GM12801 (cell line): ENCODE measurements around the gene C3orf20.

Experiments used
- TF ChIP-seq, protein P1 (sequence below): IDR thresholded peaks from one replicate; pipeline ENCODE4 v1.5.1; 2011; ENCODE audit warnings: control low read depth; ENCODE audit not compliant: insufficient read length; ENCODE audit errors: extremely low read depth

C3orf20 gene

DNA sequence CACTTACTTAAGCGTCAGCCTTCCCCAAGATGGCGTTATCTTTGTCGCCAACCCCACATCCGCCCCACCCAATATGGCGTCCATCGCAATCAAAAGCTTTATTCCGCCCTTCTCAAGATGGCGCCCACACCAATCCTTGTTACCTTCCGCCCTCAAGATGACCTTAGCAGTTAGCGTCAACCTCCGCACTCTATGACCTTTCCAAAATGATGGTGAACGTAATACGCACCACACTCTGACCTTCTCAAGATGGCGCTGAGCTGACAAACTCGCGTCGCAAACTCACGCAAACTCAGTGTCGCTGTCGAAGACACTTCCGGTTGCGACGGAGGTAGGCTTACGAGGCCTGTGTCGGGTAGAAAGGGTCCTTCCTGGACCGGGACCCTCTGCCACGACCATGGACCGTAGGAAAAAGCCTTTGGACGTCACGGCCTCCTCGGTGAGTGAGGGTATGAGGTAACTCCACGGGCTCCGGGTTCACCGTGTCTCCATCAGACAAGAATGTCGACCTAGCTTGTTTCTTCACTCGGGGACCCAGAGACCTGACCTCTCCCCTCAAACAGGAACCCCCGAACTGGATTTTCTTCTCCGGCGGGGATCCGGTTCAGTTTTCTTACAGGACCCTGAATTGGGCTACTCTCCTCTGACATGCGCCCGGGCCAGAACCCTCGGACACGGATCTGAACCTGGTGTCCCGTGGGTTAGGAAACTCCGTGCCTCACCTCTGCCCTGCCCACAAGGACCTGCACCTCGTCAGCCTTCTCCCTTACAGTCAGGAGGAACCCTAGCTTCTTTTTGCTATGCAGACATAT lies 23.3 kb upstream of the C3orf20 start, which contains the start of gene CCDC174:
CCDC174 (plus strand) TSS at position 323 of the 812 bp plus-strand sequence; CDS start at position 398, 75 bp downstream.
- TF ChIP-seq, protein P1, sequence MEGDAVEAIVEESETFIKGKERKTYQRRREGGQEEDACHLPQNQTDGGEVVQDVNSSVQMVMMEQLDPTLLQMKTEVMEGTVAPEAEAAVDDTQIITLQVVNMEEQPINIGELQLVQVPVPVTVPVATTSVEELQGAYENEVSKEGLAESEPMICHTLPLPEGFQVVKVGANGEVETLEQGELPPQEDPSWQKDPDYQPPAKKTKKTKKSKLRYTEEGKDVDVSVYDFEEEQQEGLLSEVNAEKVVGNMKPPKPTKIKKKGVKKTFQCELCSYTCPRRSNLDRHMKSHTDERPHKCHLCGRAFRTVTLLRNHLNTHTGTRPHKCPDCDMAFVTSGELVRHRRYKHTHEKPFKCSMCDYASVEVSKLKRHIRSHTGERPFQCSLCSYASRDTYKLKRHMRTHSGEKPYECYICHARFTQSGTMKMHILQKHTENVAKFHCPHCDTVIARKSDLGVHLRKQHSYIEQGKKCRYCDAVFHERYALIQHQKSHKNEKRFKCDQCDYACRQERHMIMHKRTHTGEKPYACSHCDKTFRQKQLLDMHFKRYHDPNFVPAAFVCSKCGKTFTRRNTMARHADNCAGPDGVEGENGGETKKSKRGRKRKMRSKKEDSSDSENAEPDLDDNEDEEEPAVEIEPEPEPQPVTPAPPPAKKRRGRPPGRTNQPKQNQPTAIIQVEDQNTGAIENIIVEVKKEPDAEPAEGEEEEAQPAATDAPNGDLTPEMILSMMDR, result no peak

DNA sequence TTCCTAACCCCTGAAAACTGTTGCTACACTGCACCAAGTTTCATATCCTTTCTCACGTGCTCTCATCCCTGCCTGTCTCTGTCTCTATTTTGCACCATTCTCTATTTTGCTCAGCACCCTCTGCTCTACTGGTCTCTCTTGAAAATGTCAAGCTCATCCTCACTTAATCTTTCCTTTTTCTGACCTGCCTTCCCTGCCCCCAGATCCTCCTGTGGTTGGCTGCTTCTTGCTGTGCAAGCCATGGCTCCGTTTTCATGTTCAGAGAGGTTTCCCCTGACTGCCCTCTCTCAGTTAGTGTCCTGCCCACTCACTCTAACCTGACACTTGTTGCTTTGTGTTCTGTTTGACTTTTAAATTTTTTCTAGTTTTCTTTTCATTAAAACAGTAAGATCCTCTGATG lies 17.4 kb upstream of the C3orf20 start:
- TF ChIP-seq, protein P1, result no peak

DNA sequence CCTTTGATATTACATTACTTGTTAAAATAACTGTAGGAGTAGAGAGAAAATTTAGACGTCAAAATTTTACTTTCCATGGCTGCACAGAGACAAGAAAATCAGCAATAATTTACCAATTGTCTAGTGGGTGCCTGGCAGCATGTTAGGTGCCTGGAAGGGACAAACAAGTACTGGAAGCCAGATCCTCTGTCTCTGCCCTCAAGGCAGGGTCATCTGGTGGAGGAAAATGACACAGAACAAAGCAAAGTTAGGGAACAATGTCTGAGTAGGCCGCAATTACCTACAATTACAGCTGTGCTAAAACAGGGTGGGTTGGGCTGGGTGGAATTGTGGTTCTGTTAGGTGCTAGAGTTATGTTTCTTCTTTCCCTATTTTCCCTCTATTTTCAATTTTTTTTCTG lies 16.0 kb upstream of the C3orf20 start:
- TF ChIP-seq, protein P1, result no peak

DNA sequence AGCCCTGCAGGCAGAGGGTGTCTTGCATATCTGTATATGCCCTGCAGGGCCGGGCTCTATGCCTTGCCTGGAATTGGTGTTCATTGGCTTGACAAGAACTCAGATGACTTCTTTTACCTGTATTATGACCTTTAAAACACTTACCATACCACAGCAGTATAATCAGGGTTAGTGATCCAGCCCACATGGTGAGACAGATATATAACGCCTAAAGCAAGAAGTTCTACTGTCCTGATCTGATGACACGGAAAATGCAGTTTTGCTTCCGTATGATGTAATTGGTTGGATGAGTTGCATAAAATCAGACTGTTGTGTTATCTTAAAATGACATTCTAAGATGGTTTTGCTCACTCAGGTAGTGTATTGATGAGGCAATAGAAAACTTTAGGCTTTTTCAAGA lies 14.0 kb upstream of the C3orf20 start:
- TF ChIP-seq, protein P1, result no peak

DNA sequence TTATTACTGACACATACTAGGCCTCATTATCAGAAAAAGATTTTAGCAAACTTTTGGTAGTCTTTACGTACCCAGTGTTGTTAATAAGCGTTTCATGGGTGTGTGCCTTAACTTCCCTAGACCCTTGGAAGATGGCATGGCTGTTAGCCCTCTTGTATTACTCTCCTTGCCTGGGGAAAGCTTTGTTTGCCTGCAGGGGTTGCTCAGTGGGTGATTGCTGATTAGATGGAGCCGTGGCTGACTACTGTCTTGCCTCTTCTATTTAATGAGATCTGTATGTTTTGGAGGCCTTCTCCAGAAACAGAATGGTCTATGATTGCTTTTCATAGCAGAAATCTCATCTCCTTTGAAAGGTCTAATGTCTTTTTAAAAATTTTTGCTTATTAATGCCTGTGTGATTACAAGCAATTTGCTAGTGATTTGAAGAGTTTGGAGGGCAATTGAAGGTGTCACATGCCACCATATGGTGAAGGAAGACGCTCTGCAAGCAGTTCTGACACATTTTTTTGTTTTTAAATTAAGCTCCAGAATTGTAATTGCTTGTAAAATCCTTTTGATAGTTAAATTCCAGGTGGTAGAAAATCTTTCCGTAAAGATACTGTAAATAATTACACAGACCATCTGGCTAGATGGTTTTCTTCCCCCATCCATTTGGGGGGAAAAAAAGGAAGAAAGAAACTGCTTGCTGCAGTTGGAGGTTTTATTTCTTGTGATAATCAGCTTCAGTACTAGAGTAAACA lies 11.4 kb upstream of the C3orf20 start:
- TF ChIP-seq, protein P1, result no peak

DNA sequence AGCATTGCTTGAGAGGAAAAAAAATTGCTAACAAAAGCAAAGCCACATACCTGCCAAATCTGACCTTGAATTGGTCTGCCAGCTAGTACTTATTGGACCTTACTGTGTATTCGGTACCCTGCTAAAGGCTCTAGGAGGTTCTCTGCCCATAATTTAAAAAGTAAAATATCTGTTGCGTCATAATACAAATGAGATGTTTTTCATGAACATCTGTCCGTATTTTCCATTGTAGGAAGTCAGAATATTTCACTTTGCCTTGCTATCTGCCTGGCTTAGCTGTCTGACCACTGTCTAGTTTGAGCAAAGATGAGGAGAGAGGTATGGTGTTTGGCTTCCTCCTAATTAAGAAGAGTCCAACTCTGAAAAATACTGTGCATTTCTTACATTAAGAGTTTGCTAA lies 10.8 kb upstream of the C3orf20 start:
- TF ChIP-seq, protein P1, result no peak

DNA sequence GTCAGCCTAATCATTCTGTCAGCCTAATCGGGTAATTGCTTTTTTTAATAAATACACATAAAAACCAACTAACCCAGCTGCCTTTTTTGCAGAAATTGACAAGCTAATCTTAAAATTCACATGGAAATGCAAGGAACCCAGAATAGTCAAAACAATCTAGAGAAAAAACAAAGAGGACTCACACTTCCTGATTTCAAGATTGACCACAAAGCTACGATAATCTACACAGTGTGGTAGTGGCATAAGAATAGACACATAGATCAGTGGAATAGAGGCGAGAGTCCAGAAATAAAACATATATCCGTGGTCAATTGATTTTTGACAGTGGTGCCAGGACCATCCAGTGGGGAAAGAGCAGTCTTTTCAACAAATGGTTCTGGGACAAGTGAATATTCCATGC lies 2.4 kb upstream of the C3orf20 start:
- TF ChIP-seq, protein P1, result no peak
